ENCODE data around the gene PHGDH. TPM values are rescaled to one million over a fixed set of nuclear protein-coding genes. Genes with fewer than 3 reads are reported as not detected.
A peak's percentile ranks its signal among the peaks of the same experiment; 100 is the strongest.

PHGDH gene
- total and polyA plus RNA-seq, 2 of the 13 experiments (the other 11 are each of a cell fraction or from before 2014, with no cell fraction given): 95.8 to 133 TPM

GRCh38 chr1:119715542-119715941, 3.8 kb downstream of the PHGDH start (continued):
- TF ChIP-seq HOXA9 (CRISPR knock-in tag; IDR thresholded peaks at IDR 0.05; ENCODE audit: borderline replicate concordance) (0 out of 2 replicates have a peak, but pooled peaks have one; percentile 27), CTCF (CRISPR knock-in tag; IDR thresholded peaks at IDR 0.05) (0 out of 2 replicates have a peak, but pooled peaks have one; percentile 6), ZNF720 (CRISPR knock-in tag; IDR thresholded peaks at IDR 0.05) (no peak), ZNF547 (CRISPR knock-in tag; IDR thresholded peaks at IDR 0.05) (no peak), ZNF788 (CRISPR knock-in tag; IDR thresholded peaks at IDR 0.05; ENCODE audit: borderline replicate concordance) (no peak), ZKSCAN8 (CRISPR knock-in tag; IDR thresholded peaks at IDR 0.05; ENCODE audit: borderline replicate concordance) (no peak), ZNF879 (CRISPR knock-in tag; IDR thresholded peaks at IDR 0.05) (no peak), MAFK (conservative IDR thresholded peaks at IDR 0.05 in 1 of 2, IDR thresholded peaks at IDR 0.05 in 1 of 2; ENCODE audit: low read length in 2 of 2) (peak; percentile 83 to 87), ZNF773 (CRISPR knock-in tag; IDR thresholded peaks at IDR 0.05; ENCODE audit: borderline replicate concordance) (no peak), RBM22 (optimal IDR thresholded peaks at IDR 0.05; ENCODE audit: low read length) (peak; percentile 55), MAFF (IDR thresholded peaks at IDR 0.05; ENCODE audit: low read depth, low read length) (peak; percentile 83), ZNF746 (CRISPR knock-in tag; IDR thresholded peaks at IDR 0.05) (no peak), ZNF777 (CRISPR knock-in tag; IDR thresholded peaks at IDR 0.05) (no peak), ZKSCAN5 (CRISPR knock-in tag; IDR thresholded peaks at IDR 0.05) (no peak), SALL1 (CRISPR knock-in tag; IDR thresholded peaks at IDR 0.05) (0 out of 2 replicates have a peak, but pooled peaks have one; percentile 14)
- TF ChIP-seq, protein P1, sequence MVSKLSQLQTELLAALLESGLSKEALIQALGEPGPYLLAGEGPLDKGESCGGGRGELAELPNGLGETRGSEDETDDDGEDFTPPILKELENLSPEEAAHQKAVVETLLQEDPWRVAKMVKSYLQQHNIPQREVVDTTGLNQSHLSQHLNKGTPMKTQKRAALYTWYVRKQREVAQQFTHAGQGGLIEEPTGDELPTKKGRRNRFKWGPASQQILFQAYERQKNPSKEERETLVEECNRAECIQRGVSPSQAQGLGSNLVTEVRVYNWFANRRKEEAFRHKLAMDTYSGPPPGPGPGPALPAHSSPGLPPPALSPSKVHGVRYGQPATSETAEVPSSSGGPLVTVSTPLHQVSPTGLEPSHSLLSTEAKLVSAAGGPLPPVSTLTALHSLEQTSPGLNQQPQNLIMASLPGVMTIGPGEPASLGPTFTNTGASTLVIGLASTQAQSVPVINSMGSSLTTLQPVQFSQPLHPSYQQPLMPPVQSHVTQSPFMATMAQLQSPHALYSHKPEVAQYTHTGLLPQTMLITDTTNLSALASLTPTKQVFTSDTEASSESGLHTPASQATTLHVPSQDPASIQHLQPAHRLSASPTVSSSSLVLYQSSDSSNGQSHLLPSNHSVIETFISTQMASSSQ (IDR thresholded peaks at IDR 0.05; ENCODE audit: low read depth): no peak
- TF ChIP-seq, protein P1 (CRISPR knock-in tag; IDR thresholded peaks at IDR 0.05; ENCODE audit: borderline replicate concordance): no peak
- TF ChIP-seq, protein P2, sequence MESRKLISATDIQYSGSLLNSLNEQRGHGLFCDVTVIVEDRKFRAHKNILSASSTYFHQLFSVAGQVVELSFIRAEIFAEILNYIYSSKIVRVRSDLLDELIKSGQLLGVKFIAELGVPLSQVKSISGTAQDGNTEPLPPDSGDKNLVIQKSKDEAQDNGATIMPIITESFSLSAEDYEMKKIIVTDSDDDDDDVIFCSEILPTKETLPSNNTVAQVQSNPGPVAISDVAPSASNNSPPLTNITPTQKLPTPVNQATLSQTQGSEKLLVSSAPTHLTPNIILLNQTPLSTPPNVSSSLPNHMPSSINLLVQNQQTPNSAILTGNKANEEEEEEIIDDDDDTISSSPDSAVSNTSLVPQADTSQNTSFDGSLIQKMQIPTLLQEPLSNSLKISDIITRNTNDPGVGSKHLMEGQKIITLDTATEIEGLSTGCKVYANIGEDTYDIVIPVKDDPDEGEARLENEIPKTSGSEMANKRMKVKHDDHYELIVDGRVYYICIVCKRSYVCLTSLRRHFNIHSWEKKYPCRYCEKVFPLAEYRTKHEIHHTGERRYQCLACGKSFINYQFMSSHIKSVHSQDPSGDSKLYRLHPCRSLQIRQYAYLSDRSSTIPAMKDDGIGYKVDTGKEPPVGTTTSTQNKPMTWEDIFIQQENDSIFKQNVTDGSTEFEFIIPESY (CRISPR knock-in tag; IDR thresholded peaks at IDR 0.05): peak; percentile 96
- TF ChIP-seq, protein P3, sequence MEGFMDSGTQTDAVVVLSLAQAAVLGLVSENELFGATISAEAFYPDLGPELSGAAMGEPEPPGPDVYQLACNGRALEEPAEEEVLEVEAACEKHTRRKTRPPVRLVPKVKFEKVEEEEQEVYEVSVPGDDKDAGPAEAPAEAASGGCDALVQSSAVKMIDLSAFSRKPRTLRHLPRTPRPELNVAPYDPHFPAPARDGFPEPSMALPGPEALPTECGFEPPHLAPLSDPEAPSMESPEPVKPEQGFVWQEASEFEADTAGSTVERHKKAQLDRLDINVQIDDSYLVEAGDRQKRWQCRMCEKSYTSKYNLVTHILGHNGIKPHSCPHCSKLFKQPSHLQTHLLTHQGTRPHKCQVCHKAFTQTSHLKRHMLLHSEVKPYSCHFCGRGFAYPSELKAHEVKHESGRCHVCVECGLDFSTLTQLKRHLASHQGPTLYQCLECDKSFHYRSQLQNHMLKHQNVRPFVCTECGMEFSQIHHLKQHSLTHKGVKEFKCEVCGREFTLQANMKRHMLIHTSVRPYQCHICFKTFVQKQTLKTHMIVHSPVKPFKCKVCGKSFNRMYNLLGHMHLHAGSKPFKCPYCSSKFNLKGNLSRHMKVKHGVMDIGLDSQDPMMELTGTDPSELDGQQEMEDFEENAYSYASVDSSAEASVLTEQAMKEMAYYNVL (CRISPR knock-in tag; IDR thresholded peaks at IDR 0.05; ENCODE audit: borderline replicate concordance): no peak
- TF ChIP-seq, protein P4, sequence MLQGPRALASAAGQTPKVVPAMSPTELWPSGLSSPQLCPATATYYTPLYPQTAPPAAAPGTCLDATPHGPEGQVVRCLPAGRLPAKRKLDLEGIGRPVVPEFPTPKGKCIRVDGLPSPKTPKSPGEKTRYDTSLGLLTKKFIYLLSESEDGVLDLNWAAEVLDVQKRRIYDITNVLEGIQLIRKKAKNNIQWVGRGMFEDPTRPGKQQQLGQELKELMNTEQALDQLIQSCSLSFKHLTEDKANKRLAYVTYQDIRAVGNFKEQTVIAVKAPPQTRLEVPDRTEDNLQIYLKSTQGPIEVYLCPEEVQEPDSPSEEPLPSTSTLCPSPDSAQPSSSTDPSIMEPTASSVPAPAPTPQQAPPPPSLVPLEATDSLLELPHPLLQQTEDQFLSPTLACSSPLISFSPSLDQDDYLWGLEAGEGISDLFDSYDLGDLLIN (CRISPR knock-in tag; IDR thresholded peaks at IDR 0.05; ENCODE audit: borderline replicate concordance): no peak

All from HepG2 (cell line).